Activated T-helper 9 cell treated with anti-CD3 and anti-CD28 coated beads, Interleukin-2, amount 50 U/mL, for 16 hours (primary cell): Measurements from ENCODE around the gene ECI1.

Experiments
- DNase-seq: peaks from one replicate; pipeline ENCODE4 v3.0.0-alpha.2; 2020; ENCODE audit warnings: low read depth

ECI1 gene

DNA sequence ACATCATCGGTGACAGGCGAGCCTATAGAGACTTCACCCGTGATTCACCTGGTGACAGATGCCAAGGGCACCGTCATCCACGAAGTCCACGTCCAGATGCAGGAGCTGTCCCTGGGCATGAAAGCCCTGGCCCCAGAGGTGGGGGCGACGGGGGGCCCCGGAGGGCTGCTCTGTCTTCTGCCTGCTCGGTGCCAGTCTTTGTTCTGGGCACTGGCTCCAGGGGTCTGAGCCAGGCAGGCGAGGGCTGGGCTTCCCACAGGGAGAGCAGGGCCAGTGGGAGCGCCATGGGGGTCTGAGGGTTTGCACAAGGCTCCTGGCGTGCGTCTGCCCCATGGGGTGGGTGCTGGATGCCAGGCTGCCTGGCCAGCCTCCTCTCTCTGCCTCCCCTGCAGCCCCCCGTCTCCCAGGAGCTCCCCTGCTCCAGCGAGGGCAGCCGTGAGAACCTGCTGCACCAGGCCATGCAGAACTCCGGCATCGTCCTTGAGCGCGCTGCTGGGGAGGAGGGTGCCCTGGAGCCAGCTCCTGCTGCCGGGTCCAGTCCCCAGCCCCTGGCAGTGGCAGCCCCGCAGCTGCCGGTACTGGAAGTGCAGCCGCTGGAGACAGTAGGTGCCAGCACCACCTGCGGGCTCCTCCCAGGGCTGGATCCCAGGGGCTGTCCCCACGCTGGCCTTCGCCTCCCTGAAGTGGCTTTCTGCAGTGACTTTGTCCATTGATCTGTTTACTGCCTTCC is 18.2 kb downstream of the ECI1 start:
- no peak for DNase-seq

GRCh38 chr16:2232094-2232990 is 19.0 kb downstream of the ECI1 start:
- no peak for DNase-seq

GRCh38 chr16:2231016-2231931 is 20.1 kb downstream of the ECI1 start:
- no peak for DNase-seq

- no peak for DNase-seq
Observed at GRCh38 chr16:2230376-2230775, 21.0 kb downstream of the ECI1 start.

GRCh38 chr16:2229632-2230250 is 21.6 kb downstream of the ECI1 start:
- DNase-seq, result no peak

DNA sequence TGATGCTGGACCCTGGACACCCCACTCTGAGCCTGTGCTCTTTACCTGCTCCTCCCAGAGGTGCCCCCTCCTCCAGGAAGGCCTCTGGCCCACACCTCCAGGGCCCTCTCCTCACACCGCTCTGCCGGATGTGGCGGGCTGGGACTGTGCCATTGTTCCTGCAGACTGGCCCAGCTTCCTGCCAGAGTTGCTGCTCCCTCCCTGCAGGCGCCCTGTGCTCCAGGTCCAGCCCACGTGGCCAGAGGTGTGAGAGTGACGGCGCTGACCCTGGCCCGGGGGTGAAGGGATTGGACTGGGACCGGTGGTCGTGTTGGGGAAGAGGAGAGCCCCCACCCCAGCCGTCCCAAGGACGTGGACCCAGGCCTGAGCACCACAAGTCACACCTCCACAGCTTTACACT is 22.3 kb downstream of the ECI1 start:
- no peak for DNase-seq

- no peak for DNase-seq
Observed at GRCh38 chr16:2228161-2228824, 23.1 kb downstream of the ECI1 start.

DNA sequence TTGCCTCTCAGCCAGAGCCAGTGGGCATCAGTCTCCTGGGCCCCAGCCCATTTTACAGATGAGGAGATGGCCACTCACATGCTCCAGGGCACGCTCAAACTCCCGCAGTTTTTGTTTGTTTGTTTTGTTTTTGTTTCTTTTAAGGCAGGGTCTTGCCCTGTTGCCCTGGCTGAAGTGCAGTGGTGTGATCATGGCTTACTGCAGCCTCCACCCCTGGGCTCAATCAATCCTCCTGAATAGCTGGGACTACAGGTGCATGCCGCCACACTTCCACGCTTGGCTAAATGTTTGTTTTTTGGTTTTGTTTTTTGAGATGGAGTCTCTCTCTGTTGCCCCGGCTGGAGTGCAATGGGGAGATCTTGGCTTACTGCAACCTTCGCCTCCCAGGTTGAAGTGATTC is 24.5 kb downstream of the ECI1 start:
- no peak for DNase-seq

DNA sequence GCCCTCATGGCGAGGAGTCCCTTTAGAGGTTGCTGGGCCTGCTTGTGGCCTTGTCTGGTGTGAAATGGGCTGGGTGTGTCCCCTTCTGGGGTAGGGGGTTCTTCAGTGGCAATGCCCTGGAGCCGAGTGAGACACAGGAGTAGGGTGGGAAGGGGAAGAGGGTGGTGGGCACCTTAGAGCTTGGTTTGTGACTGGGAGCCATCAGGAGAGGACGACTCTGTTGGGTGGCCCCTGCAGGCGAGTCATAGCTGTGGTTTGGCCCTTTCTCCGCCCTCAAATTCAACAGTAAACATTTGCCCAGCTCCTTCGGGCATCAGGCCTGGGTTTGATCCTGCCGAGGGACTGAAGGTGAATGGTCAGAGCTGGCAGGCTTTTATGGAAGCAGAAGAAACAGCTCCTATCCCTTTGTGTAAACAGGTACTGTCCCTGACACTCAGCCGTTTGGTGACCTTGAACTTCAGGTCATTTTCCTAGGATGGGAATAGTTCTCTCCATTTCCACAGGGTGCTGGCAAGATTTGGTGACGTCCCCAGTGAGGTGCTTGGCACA is 25.1 kb downstream of the ECI1 start:
- no peak for DNase-seq

- DNase-seq, result no peak
Observed at GRCh38 chr16:2223942-2224486, 27.4 kb downstream of the ECI1 start.

DNA sequence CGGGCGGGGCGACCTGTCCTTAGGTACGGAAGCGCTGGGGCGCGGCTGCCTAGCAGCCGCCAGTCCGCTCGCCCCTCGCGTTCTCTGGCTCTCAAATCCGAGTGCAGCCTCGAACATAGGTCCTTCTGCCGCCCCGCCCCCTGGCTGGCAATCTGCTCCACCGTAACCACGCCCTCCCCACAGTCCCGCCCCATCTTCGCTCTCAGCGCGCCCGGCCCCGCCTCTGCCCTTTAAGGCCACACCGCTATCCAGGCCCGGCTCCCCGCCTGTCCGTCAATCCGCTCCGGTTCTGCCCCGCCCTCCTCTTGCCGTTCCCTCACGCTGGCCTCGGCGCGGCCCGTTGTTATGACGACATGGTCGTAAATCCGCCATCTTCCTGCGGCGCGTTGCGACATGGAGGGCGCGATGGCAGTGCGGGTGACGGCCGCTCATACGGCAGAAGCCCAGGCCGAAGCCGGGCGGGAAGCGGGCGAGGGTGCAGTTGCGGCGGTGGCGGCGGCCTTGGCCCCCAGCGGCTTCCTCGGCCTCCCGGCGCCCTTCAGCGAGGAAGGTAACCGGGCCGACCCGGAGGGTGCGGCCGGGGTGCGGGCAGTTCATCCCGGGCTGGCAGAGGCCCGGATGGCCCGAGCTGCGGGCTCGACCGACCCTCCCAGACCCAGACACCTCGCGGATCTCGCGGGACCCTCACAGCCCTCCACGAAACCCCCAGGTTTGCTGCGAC is 28.0 kb downstream of the ECI1 start, which contains the start of gene E4F1:
Gene E4F1 (plus strand): TSS at position 371 of the 721 bp plus-strand sequence. CDS start 23 bp downstream, at position 394.
- peak; percentile 100 for DNase-seq

- no peak for DNase-seq
Observed at GRCh38 chr16:2216330-2216729, 35.1 kb downstream of the ECI1 start.

- no peak for DNase-seq
Observed at GRCh38 chr16:2214719-2214968, 36.7 kb downstream of the ECI1 start, which contains the start of gene PGP. TSS of gene PGP (minus strand) at chr16:2214840. CDS start at chr16:2214777, 63 bp downstream.

DNA sequence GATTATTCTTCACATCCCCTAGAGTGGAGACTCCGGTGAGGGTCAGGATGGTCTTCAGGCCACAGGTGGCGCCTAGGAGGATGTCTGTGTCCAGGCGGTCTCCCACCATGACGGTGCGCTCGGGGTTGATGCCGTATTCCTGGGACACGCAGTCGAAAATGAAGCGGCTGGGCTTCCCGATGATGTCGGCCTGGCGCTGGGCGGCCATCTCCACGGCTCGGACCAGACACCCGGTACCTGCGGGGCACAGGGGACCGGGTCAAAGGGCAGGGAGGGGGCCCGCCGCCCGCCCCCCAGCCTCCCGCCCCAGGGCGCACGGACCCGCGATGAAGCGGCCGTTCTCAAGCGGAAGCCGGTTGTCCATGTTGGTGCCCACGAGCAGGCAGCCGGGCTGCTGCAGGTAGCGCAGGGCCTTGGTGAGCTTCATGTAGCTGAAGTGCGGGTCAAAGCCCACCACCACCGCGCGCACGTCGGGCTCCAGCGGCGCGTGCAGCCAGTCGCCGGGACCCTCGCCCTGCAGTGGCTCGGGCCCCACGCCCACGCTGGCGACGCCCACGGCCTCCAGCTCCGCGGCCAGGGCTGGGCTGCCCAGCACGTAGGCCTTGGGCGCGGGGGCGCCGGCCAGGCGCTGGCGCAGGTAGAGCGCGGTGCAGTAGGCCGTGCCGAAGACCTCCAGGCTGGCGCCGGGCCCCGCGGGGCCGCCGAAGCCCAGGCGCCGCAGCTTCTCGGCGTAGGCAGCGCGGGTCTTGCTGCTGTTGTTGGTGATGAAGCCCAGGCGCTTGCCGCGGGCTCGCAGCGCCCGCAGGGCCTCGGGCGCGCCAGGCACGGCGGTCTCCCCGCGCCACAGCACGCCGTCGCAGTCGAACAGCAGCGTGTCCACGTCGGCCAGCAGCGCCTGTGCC is 37.3 kb downstream of the ECI1 start:
- no peak for DNase-seq

DNA sequence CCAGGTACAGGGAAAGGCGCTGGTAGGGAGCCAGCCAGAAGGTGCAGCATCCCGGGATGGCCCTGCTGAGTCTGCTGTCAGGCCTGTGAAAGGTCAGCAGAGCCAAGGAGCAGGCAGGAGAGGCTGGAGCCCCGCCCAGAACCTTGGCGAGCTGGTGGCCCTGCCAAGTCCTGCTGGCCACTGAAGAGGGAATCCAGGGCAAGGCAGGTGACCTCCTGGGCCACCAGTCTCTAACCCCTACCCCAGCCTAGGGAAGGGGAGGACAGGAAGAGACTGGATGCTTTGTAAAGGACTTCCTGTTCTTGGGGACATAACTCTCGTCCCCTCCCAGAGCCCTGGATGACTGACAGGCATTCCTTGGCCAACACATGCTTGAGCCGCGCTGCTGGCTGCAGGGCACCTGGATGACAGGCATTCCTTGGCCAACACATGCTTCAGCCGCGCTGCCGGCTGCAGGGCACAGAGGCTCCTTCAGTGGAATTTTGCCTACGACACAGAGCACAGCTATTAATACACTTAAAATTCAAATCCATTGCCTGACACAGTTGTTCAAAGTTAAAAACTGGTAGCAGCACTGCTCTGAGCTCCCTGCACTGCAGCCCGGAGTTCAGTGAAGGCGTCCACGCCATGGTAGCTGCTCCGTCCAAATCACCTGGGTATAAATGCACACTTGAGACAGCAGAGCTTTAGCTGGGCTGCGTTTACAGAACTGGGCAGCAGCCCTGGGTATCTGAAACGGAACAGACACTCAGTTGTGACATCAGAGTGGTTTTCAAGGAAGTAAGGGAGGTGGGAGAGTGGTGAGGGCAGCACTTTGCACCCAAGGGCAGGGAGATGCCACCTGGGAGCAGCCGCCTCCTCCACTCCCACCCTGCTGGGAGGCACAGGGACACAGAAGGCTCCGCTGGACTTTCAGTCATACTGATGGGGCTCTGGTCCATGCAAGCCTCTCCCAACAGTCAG is 38.7 kb downstream of the ECI1 start:
- no peak for DNase-seq

- DNase-seq, result no peak
Observed at GRCh38 chr16:2211923-2212347, 39.5 kb downstream of the ECI1 start.
